NCI-H128 (cell line): ENCODE data around the gene KISS1.

ENCODE experiments used
- DNase-seq: peaks from one replicate; lab custom pipeline; 2025; ENCODE audit not compliant: unreplicated experiment; lab: John Stamatoyannopoulos, UW

The KISS1 gene

GRCh38 chr1:204161609-204162493 lies 34.4 kb downstream of the KISS1 start:
- DNase-seq = no peak

DNA sequence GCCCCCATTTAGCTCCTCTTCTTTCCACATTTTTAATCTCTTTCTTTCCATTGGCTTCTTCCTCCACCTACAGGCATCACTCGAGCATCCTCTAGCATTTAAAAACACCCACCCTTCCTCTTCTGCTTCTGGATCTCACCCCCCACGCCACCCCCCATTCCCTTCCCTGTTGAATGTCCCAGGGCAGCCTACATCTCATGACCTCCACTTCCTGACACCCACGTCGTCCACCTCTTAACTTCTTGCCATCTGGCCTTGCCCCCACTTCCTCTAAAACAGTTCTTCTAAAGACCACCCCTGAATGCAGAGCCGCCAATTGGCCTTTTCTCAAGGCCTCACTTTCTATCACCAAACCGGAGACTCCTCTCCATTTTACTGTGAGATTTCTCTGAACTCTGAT lies 38.3 kb downstream of the KISS1 start:
- DNase-seq = no peak

DNA sequence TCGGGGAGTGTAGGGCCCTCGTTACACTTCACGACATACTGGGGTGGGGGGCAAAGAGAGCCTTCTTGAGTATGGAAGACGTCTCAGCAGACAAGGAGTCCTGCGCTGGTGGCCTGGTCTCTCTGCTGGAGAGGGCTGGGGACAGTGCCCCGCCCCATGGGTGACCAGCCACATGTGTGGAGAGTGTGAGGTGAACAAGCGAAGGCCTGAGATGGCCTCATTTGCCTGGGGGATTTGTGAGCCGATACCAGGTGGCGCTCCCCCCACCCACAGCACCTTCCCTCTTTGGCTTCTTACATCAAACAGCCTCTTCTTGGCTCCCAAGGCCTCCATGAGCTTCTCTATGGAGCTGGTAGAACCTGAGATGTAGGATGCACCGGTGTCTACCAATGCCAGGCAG lies 40.4 kb downstream of the KISS1 start:
- no peak for DNase-seq

DNA sequence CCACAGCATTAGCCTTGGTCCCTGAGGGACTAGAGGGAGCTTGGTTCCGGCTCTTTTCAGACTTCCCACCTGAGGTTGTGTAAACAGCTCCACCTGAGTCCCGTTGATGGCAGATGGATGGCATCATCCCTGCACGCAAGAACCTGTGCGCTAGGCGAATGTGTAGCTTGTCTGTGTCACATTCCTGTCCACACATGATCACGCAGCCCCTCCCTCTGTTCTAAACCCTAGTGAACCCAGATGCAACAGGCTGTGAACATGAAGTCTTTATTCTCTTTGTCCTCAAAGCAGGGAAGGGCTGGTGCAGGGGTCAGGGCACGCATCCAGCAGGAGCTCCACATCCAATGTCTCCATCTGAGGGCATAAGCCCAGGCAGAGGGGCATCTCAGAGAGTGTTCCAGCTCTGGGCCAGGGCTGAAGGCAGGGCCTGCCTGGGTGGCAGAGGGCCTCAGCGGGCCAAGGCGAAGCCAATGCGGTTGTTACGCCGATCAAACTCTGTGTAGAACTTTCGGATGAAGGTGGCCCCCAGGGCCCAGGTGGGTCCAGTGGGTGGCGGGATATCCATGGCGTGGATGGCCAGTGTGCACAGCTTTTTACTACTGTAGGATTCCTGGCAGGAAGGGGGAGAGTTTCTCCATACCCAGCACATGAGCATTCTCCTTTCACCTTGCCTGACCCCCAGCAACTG lies 41.6 kb downstream of the KISS1 start:
- DNase-seq = no peak

- DNase-seq = no peak
Observed at GRCh38 chr1:204153667-204154066, 42.6 kb downstream of the KISS1 start.

- no peak for DNase-seq
Observed at GRCh38 chr1:204152310-204153044, 43.8 kb downstream of the KISS1 start.

DNA sequence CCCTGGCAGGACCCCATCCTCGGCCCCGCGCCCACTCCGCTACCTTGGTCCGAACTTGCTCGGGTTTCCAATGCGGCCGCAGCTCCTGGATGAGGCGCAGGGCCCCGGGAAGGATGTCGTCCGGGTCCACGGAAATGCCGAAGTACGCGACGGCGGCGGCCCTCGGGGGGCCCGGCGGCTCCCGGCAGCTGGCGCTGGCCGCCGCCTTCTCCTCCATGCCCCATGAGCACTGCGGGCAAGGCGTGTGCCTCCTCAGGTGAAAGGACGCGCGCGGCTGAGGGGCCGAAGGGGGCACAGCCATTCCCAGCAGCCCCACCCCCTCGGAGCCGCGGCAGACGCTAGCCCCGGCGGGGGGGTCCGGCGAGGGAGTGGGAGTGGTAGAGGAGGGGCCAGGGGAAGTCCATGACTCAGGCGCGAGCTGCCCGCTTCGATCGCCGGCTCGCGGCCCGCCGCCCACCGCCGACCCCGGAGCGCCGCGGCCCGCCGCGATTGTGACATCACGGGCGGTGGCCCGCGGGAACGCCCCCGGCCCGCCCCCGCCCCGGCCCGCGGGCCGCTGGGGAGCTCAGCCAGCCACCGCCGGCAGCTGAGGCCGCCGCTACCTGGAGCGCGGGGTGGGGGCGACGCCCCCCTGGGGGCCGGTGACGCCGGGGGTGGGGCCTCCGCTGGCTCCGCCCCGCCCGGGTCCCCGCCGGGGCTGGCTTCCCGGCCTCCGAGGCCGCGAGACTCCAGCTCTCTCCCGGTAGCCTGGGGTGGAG lies 44.6 kb downstream of the KISS1 start, which contains the start of gene ETNK2:
TSS of gene ETNK2 (minus strand) at position 493 of the 758 bp plus-strand sequence. CDS start at position 301, 192 bp downstream.
- peak; percentile 29 for DNase-seq

GRCh38 chr1:204150702-204151551 lies 45.4 kb downstream of the KISS1 start:
- DNase-seq = no peak

DNA sequence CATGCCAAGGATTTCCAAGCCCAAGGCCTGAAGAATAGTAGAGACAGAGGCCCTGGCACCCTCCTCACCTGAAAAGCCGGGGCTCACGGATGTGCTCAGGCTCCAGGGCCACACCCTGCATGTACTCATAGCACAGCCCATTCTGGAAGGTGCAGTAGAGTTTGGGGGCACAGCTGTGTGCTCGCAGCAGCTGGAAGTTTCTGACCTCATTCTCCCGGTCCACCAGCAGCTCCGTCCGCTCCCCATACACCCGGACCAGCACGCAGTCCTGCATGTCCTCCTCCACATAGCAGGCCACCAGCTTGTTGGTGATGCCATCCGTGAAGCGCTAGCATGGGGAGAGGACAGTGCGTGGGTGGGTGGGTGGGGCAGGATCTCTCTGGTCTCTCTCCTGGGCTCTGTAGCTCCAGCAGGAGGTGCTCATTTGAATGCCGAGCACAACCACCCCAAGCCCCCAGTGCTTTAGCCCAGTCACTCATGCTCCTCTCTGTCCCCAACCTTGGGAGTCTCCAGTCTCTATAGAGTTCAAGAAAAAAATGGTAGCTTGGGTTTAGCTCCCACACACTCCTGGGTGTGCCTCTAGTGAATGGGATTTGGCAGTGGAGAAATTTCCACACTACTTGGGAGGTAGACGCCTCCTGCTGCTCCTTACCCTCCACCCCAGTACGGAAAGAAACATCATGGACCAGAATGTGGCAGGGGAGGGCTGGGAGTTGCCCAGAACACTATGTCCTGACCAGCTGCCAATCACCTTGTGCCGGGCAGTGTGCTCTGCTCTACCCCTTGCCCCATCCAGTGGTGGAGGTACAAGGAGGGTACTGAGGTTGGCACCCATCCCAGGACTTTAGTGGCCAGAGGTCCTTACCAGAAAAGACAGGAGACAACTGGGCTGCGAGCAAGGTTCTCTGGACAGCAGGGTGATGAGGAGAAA lies 46.4 kb downstream of the KISS1 start:
- DNase-seq = no peak

- no peak for DNase-seq
Observed at GRCh38 chr1:204149107-204149506, 47.2 kb downstream of the KISS1 start.

GRCh38 chr1:204147406-204148383 lies 48.6 kb downstream of the KISS1 start:
- DNase-seq = no peak

- no peak for DNase-seq
Observed at GRCh38 chr1:204146965-204147364, 49.3 kb downstream of the KISS1 start.

- DNase-seq = no peak
Observed at GRCh38 chr1:204146309-204146708, 50.0 kb downstream of the KISS1 start.

DNA sequence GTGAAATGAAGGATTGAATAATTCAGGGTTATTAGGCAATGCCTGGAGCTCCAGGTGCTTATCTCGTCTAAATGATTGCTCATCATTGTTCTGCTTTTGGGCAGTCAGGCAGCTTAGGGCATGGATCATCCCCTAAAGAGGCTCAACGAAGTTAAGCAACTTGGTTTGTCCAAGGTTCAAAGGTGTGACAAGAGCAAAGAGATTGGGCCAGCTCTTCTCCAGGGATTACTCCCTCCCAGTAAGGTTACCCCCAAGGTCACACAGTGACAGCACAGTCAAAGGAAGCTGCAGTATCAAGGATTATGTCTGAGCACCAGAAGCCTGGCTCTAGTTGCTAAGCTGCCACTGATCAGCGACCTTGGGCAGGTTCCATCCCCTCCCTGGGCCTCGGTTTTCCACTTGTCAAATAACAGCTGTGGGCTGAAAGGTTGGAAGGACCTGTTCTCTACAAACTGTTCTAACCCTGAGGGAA lies 51.2 kb downstream of the KISS1 start:
- DNase-seq = no peak

- DNase-seq = no peak
Observed at GRCh38 chr1:204143276-204144041, 52.8 kb downstream of the KISS1 start.

GRCh38 chr1:204142032-204142974 lies 54.0 kb downstream of the KISS1 start:
- DNase-seq = no peak
